Ovary (tissue), 9 donors: ENCODE data around the gene AUTS2. TPM values are rescaled to one million over a fixed set of nuclear protein-coding genes. Genes with fewer than 3 reads are reported as not detected.

Experiments
- DNase-seq, 5 donors: peaks; one replicate each; pipeline ENCODE4 v3.0.0-alpha.2; 2019 to 2020
- H3K27ac ChIP-seq, 2 donors: fragments of 200-600 bp; one replicate each; pipeline versions ENCODE4 v1.5.1 to v1.8.0; 2019 to 2022
- H3K27me3 ChIP-seq: fragments of 200-600 bp; one replicate; pipeline ENCODE4 v1.8.0; 2022
- H3K36me3 ChIP-seq: fragments of 200-600 bp; sonication (generic); one replicate; pipeline ENCODE4 v1.5.1; 2019
- H3K4me1 ChIP-seq: one replicate; pipeline ENCODE4 v1.8.1; 2013; ENCODE audit warnings: mild to moderate bottlenecking, moderate library complexity; ENCODE audit not compliant: insufficient read depth
- H3K4me3 ChIP-seq: fragments of 200-600 bp; sonication (generic); one replicate; pipeline ENCODE4 v1.5.1; 2017
- H3K9me3 ChIP-seq, 2 donors: fragments of 200-600 bp in 1 of 2; sonication (generic) in 1 of 2; one replicate each; pipeline versions ENCODE4 v1.5.1 to v1.8.1; 2013 to 2019; ENCODE audit warnings: mild to moderate bottlenecking in 1 of 2, moderate library complexity in 1 of 2
- EP300 ChIP-seq: sonication (generic); formaldehyde crosslinking; IDR thresholded peaks from one replicate; pipeline ENCODE4 v1.6.1; 2017; ENCODE audit warnings: antibody characterized with exemption
- POLR2A ChIP-seq: fragments of 450-650 bp; IDR thresholded peaks from one replicate; pipeline ENCODE4 v1.6.1; 2017; ENCODE audit warnings: antibody characterized with exemption, mild to moderate bottlenecking, moderate library complexity
- WGBS, 3 donors: extraction: QIAGEN DNeasy Blood & Tissue Kit in 1 of 3; methylation state at CpG; one replicate each; pipeline versions ENCODE4 v1.1.5 to v1.1.7; 2013 to 2017; 5-methylcytosine and 5-hydroxymethylcytosine counted together
- intact Hi-C, 4 donors: fragments of 100-400 bp; cut with DNase I; formaldehyde crosslinking; loops; one replicate each; pipeline versions ENCODE4 v1.11.0 to v1.15.1; 2022 to 2023
- polyA plus RNA-seq, 2 donors: library from polyadenylated mRNA; stranded (reverse); fragments of 200-250 nt in 1 of 2; fragments of 350-450 nt in 1 of 2; fragmentation: Illumina TruSeq in 1 of 2; extraction: RNeasy Lipid Tissue Mini Kit (QIAGEN cat#74804) in 1 of 2; gene quantifications; one replicate each; pipeline ENCODE4 v1.2.3, GENCODE V29; 2013 to 2014
- total RNA-seq, 7 donors: library from RNA; depleted of rRNA in 2 of 7; stranded (reverse); fragments of >200 nt in 2 of 7; fragmentation: NEBNext Ultra II Directional in 3 of 7; extraction: Animal tissue kit (Norgen Biotek cat#: 25700) in 3 of 7; gene quantifications; one replicate each; pipeline versions ENCODE4 v1.1.0 to v1.2.4, GENCODE V29; 2016 to 2023
- TF ChIP-seq, protein P1 (sequence below), 3 donors: fragments of 450-650 bp in 2 of 3; fragments of 200-600 bp in 1 of 3; IDR thresholded peaks; one replicate each; pipeline versions ENCODE4 v1.5.1 to v1.8.0; 2016 to 2022; ENCODE audit warnings: antibody characterized with exemption in 3 of 3, mild to moderate bottlenecking in 1 of 3
- donor health status: DM: no; HTN: no; CAD: no; lungs with moderate emphysema.
- donor health status: DM: no; HTN: no; CAD: no.
- donor health status: Bipolar disorder and iron deficiency.
- donor health status: DM: yes; HTN: yes; CAD: no.
- donor health status: DM: no; HTN: no; CAD: no.
- donor health status: DM: yes; HTN: yes; CAD: no.

The AUTS2 gene
- total and polyA plus RNA-seq, 9 donors, result 18.3 to 60.9 (median 44.9) TPM

DNA sequence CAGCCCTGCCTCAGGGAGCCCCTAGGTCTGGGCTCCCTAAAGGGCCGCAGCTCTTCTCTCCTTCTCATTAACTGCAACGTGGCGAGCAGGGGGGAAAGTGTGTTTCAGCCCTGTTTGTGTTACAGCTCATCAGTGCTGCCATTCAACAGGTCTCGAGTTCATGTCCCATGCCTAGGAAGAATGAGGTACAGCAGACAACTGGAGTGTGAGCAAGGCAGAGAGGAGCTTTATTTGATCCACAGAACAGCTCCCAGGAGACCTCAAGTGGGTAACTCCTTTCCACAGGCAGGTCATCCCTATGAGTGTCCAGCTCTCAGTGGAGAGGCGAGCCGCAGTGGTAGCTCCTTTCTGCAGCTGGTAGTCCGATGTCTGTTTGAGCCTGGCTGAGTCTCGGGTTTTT lies 313.1 kb downstream of the AUTS2 start:
- DNase-seq, result no peak
- H3K36me3 ChIP-seq, result no peaks in the 10 kb centered on the region
- 98 to 99% (median 99%) methylated on average over 8 of the region's 8 CpGs for WGBS, 3 donors
- no peak overlapping the region for H3K27ac ChIP-seq
- H3K27me3 ChIP-seq, result no peaks in the 10 kb centered on the region
- no peaks in the 10 kb centered on the region for H3K9me3 ChIP-seq
- intact Hi-C loops, result no loop called here
- no peaks in the 10 kb centered on the region for H3K4me1 ChIP-seq
- TF ChIP-seq POLR2A (no peak), EP300 (no peak)
- TF ChIP-seq, protein P1, sequence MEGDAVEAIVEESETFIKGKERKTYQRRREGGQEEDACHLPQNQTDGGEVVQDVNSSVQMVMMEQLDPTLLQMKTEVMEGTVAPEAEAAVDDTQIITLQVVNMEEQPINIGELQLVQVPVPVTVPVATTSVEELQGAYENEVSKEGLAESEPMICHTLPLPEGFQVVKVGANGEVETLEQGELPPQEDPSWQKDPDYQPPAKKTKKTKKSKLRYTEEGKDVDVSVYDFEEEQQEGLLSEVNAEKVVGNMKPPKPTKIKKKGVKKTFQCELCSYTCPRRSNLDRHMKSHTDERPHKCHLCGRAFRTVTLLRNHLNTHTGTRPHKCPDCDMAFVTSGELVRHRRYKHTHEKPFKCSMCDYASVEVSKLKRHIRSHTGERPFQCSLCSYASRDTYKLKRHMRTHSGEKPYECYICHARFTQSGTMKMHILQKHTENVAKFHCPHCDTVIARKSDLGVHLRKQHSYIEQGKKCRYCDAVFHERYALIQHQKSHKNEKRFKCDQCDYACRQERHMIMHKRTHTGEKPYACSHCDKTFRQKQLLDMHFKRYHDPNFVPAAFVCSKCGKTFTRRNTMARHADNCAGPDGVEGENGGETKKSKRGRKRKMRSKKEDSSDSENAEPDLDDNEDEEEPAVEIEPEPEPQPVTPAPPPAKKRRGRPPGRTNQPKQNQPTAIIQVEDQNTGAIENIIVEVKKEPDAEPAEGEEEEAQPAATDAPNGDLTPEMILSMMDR (IDR thresholded peaks at IDR 0.05), result no peak
- no peak overlapping the region for H3K4me3 ChIP-seq

DNA sequence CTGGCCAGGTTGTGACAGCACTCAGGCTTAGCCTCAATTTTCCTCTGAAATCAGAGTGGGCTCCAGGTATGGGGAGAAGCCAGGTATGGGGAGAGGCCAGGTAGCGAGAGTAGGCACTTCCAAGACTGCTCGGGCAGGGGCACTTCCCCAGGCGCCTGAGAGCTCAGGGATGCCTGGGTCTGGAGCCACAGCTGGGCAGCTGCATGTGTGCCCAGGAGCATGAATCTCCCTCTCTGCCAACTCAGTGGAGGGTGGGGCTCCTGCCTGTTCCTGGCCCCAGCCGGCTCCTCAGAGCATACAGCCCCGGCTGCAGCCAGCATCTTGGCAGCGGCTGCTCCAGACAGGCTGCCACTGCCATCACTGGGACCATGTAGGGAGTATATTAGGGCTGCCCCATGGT lies 313.9 kb downstream of the AUTS2 start:
- 89 to 94% (median 90%) methylated on average over 6 of the region's 6 CpGs for WGBS, 3 donors
- H3K36me3 ChIP-seq, result no peaks in the 10 kb centered on the region
- H3K9me3 ChIP-seq, result no peaks in the 10 kb centered on the region
- no peaks in the 10 kb centered on the region for H3K27me3 ChIP-seq
- no peak overlapping the region for H3K27ac ChIP-seq
- TF ChIP-seq, protein P1 (IDR thresholded peaks at IDR 0.05), result no peak
- TF ChIP-seq POLR2A (no peak), EP300 (no peak)
- H3K4me1 ChIP-seq, result no peaks in the 10 kb centered on the region
- intact Hi-C loops, result no loop called here
- DNase-seq, result no peak
- H3K4me3 ChIP-seq, result no peak overlapping the region

DNA sequence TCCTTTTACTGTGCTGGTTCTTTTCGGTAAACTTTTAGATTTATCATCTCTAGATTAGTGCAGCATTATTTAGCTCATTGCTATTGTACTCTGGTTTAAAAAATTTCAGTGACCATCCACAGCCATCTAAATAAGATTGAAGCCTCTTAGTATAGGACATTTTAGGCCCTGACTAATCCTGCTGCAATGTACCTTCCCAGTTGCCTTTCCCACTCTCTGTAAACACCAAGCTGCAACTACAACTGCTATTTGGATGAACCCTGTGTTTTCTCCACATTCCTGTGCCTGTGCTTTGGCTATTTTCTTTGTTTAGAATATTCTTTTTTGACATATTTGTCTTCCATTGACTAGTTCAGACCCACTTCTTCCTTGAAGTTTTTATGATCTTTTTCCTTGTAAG lies 314.6 kb downstream of the AUTS2 start:
- WGBS, 3 donors, result 51 to 69% (median 60%) methylated on average over 1 of the region's 1 CpG
- H3K27me3 ChIP-seq, result no peaks in the 10 kb centered on the region
- no peaks in the 10 kb centered on the region for H3K4me1 ChIP-seq
- no peak for DNase-seq
- no peaks in the 10 kb centered on the region for H3K9me3 ChIP-seq
- no peak overlapping the region for H3K27ac ChIP-seq
- H3K36me3 ChIP-seq, result no peaks in the 10 kb centered on the region
- TF ChIP-seq POLR2A (no peak), EP300 (no peak)
- no peak overlapping the region for H3K4me3 ChIP-seq
- intact Hi-C loops, result no loop called here

DNA sequence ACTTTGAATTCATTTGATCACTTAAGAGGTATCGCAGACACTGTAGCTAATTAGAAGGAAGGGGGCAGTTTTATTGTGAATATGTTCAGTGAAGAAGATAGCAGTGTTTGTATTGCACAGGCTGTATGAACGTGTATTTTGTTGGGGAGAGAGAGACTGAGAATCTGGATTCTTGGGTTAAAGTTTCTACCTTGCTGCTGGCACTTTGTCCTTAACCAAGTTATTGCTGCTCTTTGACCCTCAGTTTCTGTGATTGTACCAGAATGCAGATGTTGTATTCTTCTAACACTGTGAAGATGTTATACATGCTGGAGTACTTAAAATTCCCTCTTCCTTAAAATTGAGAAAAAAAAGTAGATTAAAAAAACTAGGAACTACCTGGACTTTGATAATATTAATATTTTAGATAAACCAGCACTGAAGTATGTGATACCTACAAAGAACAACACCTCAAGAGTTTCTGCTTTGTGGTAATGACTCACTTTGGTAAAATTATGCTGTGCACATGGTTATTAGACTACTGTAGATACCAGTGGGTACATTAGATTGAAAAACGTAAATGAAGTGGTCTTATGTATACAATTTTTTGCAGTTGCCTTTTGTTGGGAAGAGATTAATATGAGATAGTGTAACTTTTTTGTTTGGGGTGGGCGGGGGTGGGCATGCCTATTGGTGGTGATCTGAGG lies 321.3 kb downstream of the AUTS2 start:
- H3K4me1 ChIP-seq, result no peaks in the 10 kb centered on the region
- WGBS, 3 donors, result 83 to 86% (median 85%) methylated on average over 4 of the region's 4 CpGs
- no peak overlapping the region for H3K4me3 ChIP-seq
- TF ChIP-seq EP300, result no peak
- TF ChIP-seq POLR2A, result no peak
- TF ChIP-seq, protein P1 (IDR thresholded peaks at IDR 0.05), result no peak
- H3K27ac ChIP-seq, result no peak overlapping the region
- H3K36me3 ChIP-seq, result no peaks in the 10 kb centered on the region
- intact Hi-C loops, result no loop called here
- no peaks in the 10 kb centered on the region for H3K27me3 ChIP-seq
- DNase-seq, result no peak
- H3K9me3 ChIP-seq, result no peaks in the 10 kb centered on the region

DNA sequence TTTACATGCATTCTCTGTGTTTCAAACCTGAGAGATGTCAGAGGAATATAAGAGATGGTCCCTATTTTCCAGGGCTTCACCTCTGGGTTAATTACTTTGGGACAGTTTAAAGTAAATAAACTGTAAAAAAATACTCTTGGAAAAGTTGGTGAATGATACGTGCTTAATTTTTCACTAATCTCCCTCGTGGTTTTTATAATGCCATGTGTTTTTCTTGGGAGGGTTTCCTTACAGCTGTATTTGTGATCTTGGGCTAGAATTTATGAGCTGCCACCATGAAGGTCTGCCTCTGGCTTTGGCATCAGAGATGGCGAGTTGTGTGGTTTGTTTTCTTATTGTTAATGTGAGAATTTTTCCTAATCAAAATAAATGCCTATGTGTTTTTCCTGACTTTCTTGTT lies 322.5 kb downstream of the AUTS2 start:
- Histone ChIP-seq H3K4me3 (no peak overlapping the region), H3K27ac (no peak overlapping the region), H3K27me3 (no peaks in the 10 kb centered on the region), H3K36me3 (no peaks in the 10 kb centered on the region), H3K4me1 (no peaks in the 10 kb centered on the region), H3K9me3 (no peaks in the 10 kb centered on the region)
- WGBS, 3 donors, result 63 to 70% (median 66%) methylated on average over 3 of the region's 3 CpGs
- no peak for TF ChIP-seq EP300
- TF ChIP-seq, protein P1 (IDR thresholded peaks at IDR 0.05), result no peak
- no peak for TF ChIP-seq POLR2A
- no peak for DNase-seq
- intact Hi-C loops, result no loop called here
